ENCODE results near the gene SCARF2. TPM values are rescaled to one million over a fixed set of nuclear protein-coding genes. Genes with fewer than 3 reads are reported as not detected.

Gene SCARF2, protein sequence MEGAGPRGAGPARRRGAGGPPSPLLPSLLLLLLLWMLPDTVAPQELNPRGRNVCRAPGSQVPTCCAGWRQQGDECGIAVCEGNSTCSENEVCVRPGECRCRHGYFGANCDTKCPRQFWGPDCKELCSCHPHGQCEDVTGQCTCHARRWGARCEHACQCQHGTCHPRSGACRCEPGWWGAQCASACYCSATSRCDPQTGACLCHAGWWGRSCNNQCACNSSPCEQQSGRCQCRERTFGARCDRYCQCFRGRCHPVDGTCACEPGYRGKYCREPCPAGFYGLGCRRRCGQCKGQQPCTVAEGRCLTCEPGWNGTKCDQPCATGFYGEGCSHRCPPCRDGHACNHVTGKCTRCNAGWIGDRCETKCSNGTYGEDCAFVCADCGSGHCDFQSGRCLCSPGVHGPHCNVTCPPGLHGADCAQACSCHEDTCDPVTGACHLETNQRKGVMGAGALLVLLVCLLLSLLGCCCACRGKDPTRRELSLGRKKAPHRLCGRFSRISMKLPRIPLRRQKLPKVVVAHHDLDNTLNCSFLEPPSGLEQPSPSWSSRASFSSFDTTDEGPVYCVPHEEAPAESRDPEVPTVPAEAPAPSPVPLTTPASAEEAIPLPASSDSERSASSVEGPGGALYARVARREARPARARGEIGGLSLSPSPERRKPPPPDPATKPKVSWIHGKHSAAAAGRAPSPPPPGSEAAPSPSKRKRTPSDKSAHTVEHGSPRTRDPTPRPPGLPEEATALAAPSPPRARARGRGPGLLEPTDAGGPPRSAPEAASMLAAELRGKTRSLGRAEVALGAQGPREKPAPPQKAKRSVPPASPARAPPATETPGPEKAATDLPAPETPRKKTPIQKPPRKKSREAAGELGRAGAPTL
- total RNA-seq, result 21.5 and 25.9 TPM in 2 replicates

GRCh38 chr22:20437613-20438426 lies at the start of gene SCARF2:
Gene SCARF2, minus strand, starts transcription at chr22:20437825. Its CDS starts 71 bp downstream, at chr22:20437754.

DNA sequence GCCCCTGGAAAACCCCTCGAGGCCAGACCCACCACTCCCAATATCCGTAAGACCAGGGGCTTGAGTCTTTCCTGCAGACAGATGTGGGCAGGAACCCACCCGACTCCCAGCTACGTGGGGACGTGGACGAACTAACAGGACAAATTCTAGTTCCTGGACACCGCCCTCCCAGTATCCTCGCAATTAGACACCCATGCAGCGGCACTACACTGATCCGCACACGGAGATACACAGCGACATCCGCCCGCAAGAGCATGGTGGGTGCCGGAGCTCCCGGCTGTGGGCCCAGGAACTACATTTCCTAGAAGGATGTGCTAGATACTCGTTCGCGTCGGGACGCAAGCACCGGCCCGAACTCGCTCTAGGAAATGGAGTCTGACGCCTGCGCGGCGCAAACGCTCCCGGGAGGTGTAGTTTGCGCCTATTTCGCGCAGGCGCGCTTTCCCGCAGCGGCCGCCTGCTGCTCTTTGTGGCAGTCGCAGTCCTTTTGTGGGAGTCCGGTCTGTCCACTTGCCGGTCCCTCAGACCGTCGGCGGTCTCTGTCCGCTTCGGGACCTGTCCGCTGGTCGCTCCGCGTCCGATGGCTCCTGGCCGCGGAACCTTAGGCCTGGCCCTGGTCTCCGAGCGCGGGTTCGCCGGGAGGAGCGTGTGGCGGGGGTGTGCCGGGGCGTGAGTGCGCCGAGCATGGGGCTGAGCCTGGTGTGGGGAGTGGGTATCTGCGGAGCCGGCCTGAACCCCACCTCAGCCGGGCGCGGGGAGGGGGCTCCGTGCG lies 43.7 kb downstream of the SCARF2 start, which contains the start of gene ZNF74:
ZNF74 (plus strand) TSS at position 447 of the 772 bp plus-strand sequence. CDS start 478 bp downstream, outside the sequence.

Other genes starting within 250 kb of the SCARF2 start
- 0.28 and 0.58 TPM in 2 replicates for gene RTN4R, start 169.5 kb downstream of the SCARF2 start, total RNA-seq
- 44.0 and 50.0 TPM in 2 replicates for gene DGCR6L, start 117.8 kb downstream of the SCARF2 start, total RNA-seq
- gene ZNF74, start 43.7 kb downstream of the SCARF2 start, total RNA-seq, result 7.0 and 8.4 TPM in 2 replicates
- gene KLHL22, start 58.0 kb upstream of the SCARF2 start, total RNA-seq, result 27.4 and 34.4 TPM in 2 replicates
- gene MED15, start 69.8 kb upstream of the SCARF2 start, total RNA-seq, result 18.0 and 36.2 TPM in 2 replicates